ENCODE data around the gene KANSL3.
"Not testable (repeated sequence)": the region's sequence is repeated elsewhere in the genome, so short reads cannot be mapped to it uniquely, and the experiment has no call there.

The KANSL3 gene

GRCh38 chr2:96638144-96639121 lies at the start of gene KANSL3:
Gene KANSL3 (minus strand): TSS chr2:96638312. CDS start chr2:96637135, 1,177 bp downstream.
- DNase-seq (ENCODE audit: low read depth, low spot score): peak; percentile 90

- no peak for DNase-seq (ENCODE audit: low read depth, low spot score)
Observed at GRCh38 chr2:96687266-96687665, 49.2 kb upstream of the KANSL3 start.

- DNase-seq (ENCODE audit: low read depth, low spot score): peak; percentile 36
Observed at GRCh38 chr2:96685577-96686459, 47.7 kb upstream of the KANSL3 start.

- DNase-seq (ENCODE audit: low read depth, low spot score): no peak
Observed at GRCh38 chr2:96684883-96685576, 46.9 kb upstream of the KANSL3 start.

GRCh38 chr2:96683972-96684820 lies 46.1 kb upstream of the KANSL3 start:
- DNase-seq (ENCODE audit: low read depth, low spot score): no peak

GRCh38 chr2:96683307-96683706 lies 45.2 kb upstream of the KANSL3 start:
- DNase-seq (ENCODE audit: low read depth, low spot score): no peak

GRCh38 chr2:96681540-96681939 lies 43.4 kb upstream of the KANSL3 start:
- no peak for DNase-seq (ENCODE audit: low read depth, low spot score)

GRCh38 chr2:96680561-96681141 lies 42.5 kb upstream of the KANSL3 start:
- no peak for DNase-seq (ENCODE audit: low read depth, low spot score)

- peak; percentile 41 for DNase-seq (ENCODE audit: low read depth, low spot score)
Observed at GRCh38 chr2:96679848-96680247, 41.7 kb upstream of the KANSL3 start.

GRCh38 chr2:96669539-96670215 lies 31.6 kb upstream of the KANSL3 start:
- no peak for DNase-seq (ENCODE audit: low read depth, low spot score)

- DNase-seq (ENCODE audit: low read depth, low spot score): no peak
Observed at GRCh38 chr2:96668771-96669170, 30.7 kb upstream of the KANSL3 start.

GRCh38 chr2:96665717-96666116 lies 27.6 kb upstream of the KANSL3 start:
- DNase-seq (ENCODE audit: low read depth, low spot score): not testable (repeated sequence)

GRCh38 chr2:96665083-96665569 lies 27.0 kb upstream of the KANSL3 start:
- peak; percentile 43 for DNase-seq (ENCODE audit: low read depth, low spot score)

GRCh38 chr2:96664366-96664925 lies 26.3 kb upstream of the KANSL3 start:
- no peak for DNase-seq (ENCODE audit: low read depth, low spot score)

- DNase-seq (ENCODE audit: low read depth, low spot score): no peak
Observed at GRCh38 chr2:96663829-96664228, 25.7 kb upstream of the KANSL3 start.

- no peak for DNase-seq (ENCODE audit: low read depth, low spot score)
Observed at GRCh38 chr2:96663177-96663576, 25.1 kb upstream of the KANSL3 start.

GRCh38 chr2:96662360-96662759 lies 24.2 kb upstream of the KANSL3 start:
- DNase-seq (ENCODE audit: low read depth, low spot score): no peak

GRCh38 chr2:96661324-96661723 lies 23.2 kb upstream of the KANSL3 start:
- no peak for DNase-seq (ENCODE audit: low read depth, low spot score)

GRCh38 chr2:96656540-96656939 lies 18.4 kb upstream of the KANSL3 start:
- DNase-seq (ENCODE audit: low read depth, low spot score): no peak

All from brain pericyte (primary cell).